GM12878 (cell line): ENCODE measurements around the gene TSNAX. TPM values are rescaled to one million over a fixed set of nuclear protein-coding genes. Genes with fewer than 3 reads are reported as not detected.

ENCODE experiments used
- ATAC-seq: fragments of 200-7000 bp; cut with Tn5 transposase; 3 replicates; pipeline ENCODE4 v1.9.1; 2020; ENCODE audit warnings: mild to moderate bottlenecking, moderate library complexity
- BruUV-seq: library from RNA; stranded (reverse); fragments of 400-500 nt; replicated peaks from 2 replicates; lab custom pipeline; 2021; lab: Mats Ljungman, UMichigan
- CTCF ChIA-PET: fragments of 300-600 bp; sonication (Branson Sonifier 250); formaldehyde crosslinking; extraction: SDS; loops from one replicate; lab custom pipeline; 2021; ENCODE audit warnings: inconsistent platforms; lab: Yijun Ruan, JAX
- POLR2A ChIA-PET: fragments of 350-600 bp; formaldehyde crosslinking; extraction: SDS; loops from one replicate; lab custom pipeline; 2021; ENCODE audit warnings: inconsistent platforms; lab: Charles Lee
- RAD21 ChIA-PET: fragments of 300-600 bp; sonication (Branson Sonifier 250); formaldehyde crosslinking; loops from one replicate; lab custom pipeline; 2023; ENCODE audit warnings: antibody characterized with exemption; ENCODE audit not compliant: unreplicated experiment; lab: Charles Lee
- SMC1A ChIA-PET: fragments of 300-600 bp; sonication (Branson Sonifier 250); formaldehyde crosslinking; loops from one replicate; lab custom pipeline; 2023; ENCODE audit not compliant: unreplicated experiment, uncharacterized antibody; lab: Charles Lee
- DNase-seq: peaks from one replicate; pipeline ENCODE4 v3.0.0-alpha.2; 2011; ENCODE audit warnings: low read depth, low spot score
- FAIRE-seq: peaks from 3 replicates; lab custom pipeline; 2011; peaks lifted over from hg19 to GRCh38; lab: Jason Lieb, UNC
- H2AFZ ChIP-seq: 2 replicates; pipeline ENCODE4 v1.6.0; 2011; ENCODE audit warnings: low read depth, low read length, control low read depth; ENCODE audit not compliant: control insufficient read depth
- H3K27ac ChIP-seq: 2 replicates; pipeline ENCODE4 v1.5.1; 2011; ENCODE audit warnings: control low read depth; ENCODE audit not compliant: control insufficient read depth, insufficient read depth
- H3K27me3 ChIP-seq, 2 experiments: replicated peaks in 1 of 2; 2 replicates each; pipeline versions ENCODE4 v1.6.0 to v1.6.1; 2011; ENCODE audit warnings: low read length in 1 of 2; ENCODE audit not compliant: control insufficient read depth in 2 of 2, insufficient read depth in 2 of 2
- H3K36me3 ChIP-seq, 2 experiments: 2 replicates each; pipeline ENCODE4 v1.5.1; 2011; ENCODE audit warnings: low read length in 1 of 2; ENCODE audit not compliant: control insufficient read depth in 2 of 2, insufficient read depth in 2 of 2
- H3K4me1 ChIP-seq: 2 replicates; pipeline ENCODE4 v1.6.1; 2011; ENCODE audit warnings: mild to moderate bottlenecking, low read length, moderate library complexity, mixed read lengths; ENCODE audit not compliant: control insufficient read depth, insufficient read depth
- H3K4me2 ChIP-seq: 2 replicates; pipeline ENCODE4 v1.6.0; 2011; ENCODE audit warnings: control low read depth; ENCODE audit not compliant: control insufficient read depth, insufficient read depth
- H3K4me3 ChIP-seq: fragments of 200-600 bp; sonication (generic); 2 replicates; pipeline ENCODE4 v1.5.1; 2016
- H3K79me2 ChIP-seq: 2 replicates; pipeline ENCODE4 v1.6.0; 2011; ENCODE audit warnings: low read length; ENCODE audit not compliant: control insufficient read depth, insufficient read depth
- H3K9ac ChIP-seq: 2 replicates; pipeline ENCODE4 v1.8.0; 2011; ENCODE audit warnings: low read length, control low read depth, mixed read lengths; ENCODE audit not compliant: control insufficient read depth, insufficient read depth
- H3K9me3 ChIP-seq: replicated peaks from 3 replicates; pipeline ENCODE4 v1.5.1; 2011; ENCODE audit warnings: mild to moderate bottlenecking, low read length; ENCODE audit not compliant: control insufficient read depth, insufficient read depth
- H4K20me1 ChIP-seq: 2 replicates; pipeline ENCODE4 v1.6.0; 2011; ENCODE audit not compliant: control insufficient read depth, insufficient read depth
- BHLHE40 ChIP-seq, 2 experiments: fragments of 450-650 bp in 1 of 2; IDR thresholded peaks; 2 replicates each; pipeline ENCODE4 v1.6.1; 2011 to 2017; ENCODE audit warnings: low read depth in 2 of 2, borderline replicate concordance in 1 of 2, improper control_type of control experiment in 1 of 2, low read length in 1 of 2, mild to moderate bottlenecking in 1 of 2
- MEF2A ChIP-seq: IDR thresholded peaks from 2 replicates; pipeline ENCODE4 v1.6.1; 2011; ENCODE audit warnings: low read depth, mild to moderate bottlenecking, low read length, moderate library complexity; ENCODE audit not compliant: insufficient read depth
- MEF2B ChIP-seq: fragments of 450-650 bp; IDR thresholded peaks from 2 replicates; pipeline ENCODE4 v1.6.1; 2018; ENCODE audit warnings: mild to moderate bottlenecking, moderate library complexity; ENCODE audit not compliant: partially characterized antibody, poor library complexity, severe bottlenecking
- MTA2 ChIP-seq: fragments of 450-650 bp; IDR thresholded peaks from 2 replicates; pipeline ENCODE4 v1.6.1; 2016; ENCODE audit warnings: low read depth, mild to moderate bottlenecking, moderate library complexity
- MYB ChIP-seq: fragments of 150-350 bp; IDR thresholded peaks from 2 replicates; pipeline ENCODE4 v1.6.1; 2014; ENCODE audit warnings: mild to moderate bottlenecking, low read depth, low read length, borderline replicate concordance
- MYC ChIP-seq: IDR thresholded peaks from 2 replicates; pipeline ENCODE4 v1.6.1; 2011; ENCODE audit warnings: mild to moderate bottlenecking, low read length, moderate library complexity, inconsistent platforms; ENCODE audit not compliant: insufficient read depth, insufficient replicate concordance, insufficient read length, severe bottlenecking
- POU2F2 ChIP-seq: IDR thresholded peaks from 3 replicates; pipeline ENCODE4 v1.6.1; 2011; ENCODE audit warnings: low read depth, mild to moderate bottlenecking, low read length, borderline replicate concordance
- RBBP5 ChIP-seq: fragments of 200-600 bp; sonication (generic); conservative IDR thresholded peaks from 2 replicates; pipeline ENCODE4 v1.6.1; 2016
- SMARCA5 ChIP-seq: fragments of 450-650 bp; IDR thresholded peaks from 2 replicates; pipeline ENCODE4 v1.6.1; 2017; ENCODE audit warnings: mild to moderate bottlenecking
- SREBF2 ChIP-seq: IDR thresholded peaks from 2 replicates; pipeline ENCODE4 v1.6.1; 2012; ENCODE audit warnings: mild to moderate bottlenecking, low read length
- TAF1 ChIP-seq: IDR thresholded peaks from 2 replicates; pipeline ENCODE4 v1.6.1; 2011; ENCODE audit warnings: mild to moderate bottlenecking, low read depth, low read length, borderline replicate concordance
- ZNF217 ChIP-seq: fragments of 450-650 bp; IDR thresholded peaks from 2 replicates; pipeline ENCODE4 v1.6.1; 2017; ENCODE audit warnings: antibody characterized with exemption, mild to moderate bottlenecking
- ZNF24 ChIP-seq: fragments of 450-650 bp; IDR thresholded peaks from 2 replicates; pipeline ENCODE4 v1.6.1; 2017; ENCODE audit warnings: antibody characterized with exemption, mild to moderate bottlenecking
- WGBS: methylation state at CpG from one replicate; pipeline ENCODE4 v1.1.6; 2016; ENCODE audit warnings: low lambda C conversion rate; ENCODE audit not compliant: insufficient replicate concordance, insufficient coverage; ENCODE audit errors: missing lambda C conversion rate; 5-methylcytosine and 5-hydroxymethylcytosine counted together
- in situ Hi-C: fragments of 300-500 bp; cut with MboI; formaldehyde crosslinking; loops from 9 replicates; pipeline ENCODE4 v1.14.3; 2018; ENCODE audit warnings: mixed read lengths
- intact Hi-C: fragments of 100-400 bp; cut with micrococcal nuclease; formaldehyde crosslinking; loops from one replicate; pipeline ENCODE4 v1.14.2; 2022; ENCODE audit not compliant: unreplicated experiment
- polyA plus RNA-seq, 11 experiments: library from polyadenylated mRNA; depleted of rRNA in 4 of 11; unstranded in 6 of 11; stranded (reverse) in 5 of 11; fragments of >200 nt; fragmentation: Nextera tagmentation in 4 of 11; fragmentation: Illumina TruSeq in 1 of 11; extraction: Ambion mirVana in 4 of 11; extraction: Trizol in 1 of 11; gene quantifications; 1 replicate in 1 of 11; 2 replicates in 10 of 11; pipeline versions ENCODE4 v1.2.1 to v1.2.3, GENCODE V29; 2011 to 2016; ENCODE audit warnings: inconsistent platforms in 2 of 11, missing spikeins in 2 of 11, low read depth in 1 of 11
- total RNA-seq, 4 experiments: library from RNA; depleted of rRNA in 3 of 4; stranded (reverse); fragments of >200 nt in 3 of 4; fragmentation: Illumina TruSeq in 1 of 4; extraction: Trizol in 1 of 4; gene quantifications; 2 replicates each; pipeline versions ENCODE4 v1.2.1 to v1.2.3, GENCODE V29; 2013 to 2021
- TF ChIP-seq, protein P1 (sequence below), 3 experiments: IDR thresholded peaks in 2 of 3; conservative IDR thresholded peaks in 1 of 3; 2 replicates each; pipeline ENCODE4 v1.5.1; 2011; ENCODE audit warnings: low read depth in 3 of 3, low read length in 3 of 3, mild to moderate bottlenecking in 3 of 3, control low read depth in 2 of 3, moderate library complexity in 2 of 3, inconsistent platforms in 1 of 3, mixed read lengths in 1 of 3; ENCODE audit not compliant: control insufficient read depth in 2 of 3, insufficient read depth in 1 of 3; ENCODE audit errors: extremely low read depth in 1 of 3
- TF ChIP-seq, protein P2 (sequence below): fragments of 450-650 bp; IDR thresholded peaks from 2 replicates; pipeline ENCODE4 v1.6.1; 2017; ENCODE audit warnings: low read depth, mild to moderate bottlenecking, moderate library complexity
- TF ChIP-seq, protein P3 (sequence below): IDR thresholded peaks from 2 replicates; pipeline ENCODE4 v1.6.1; 2011; ENCODE audit warnings: low read depth, low read length, improper control_type of control experiment, borderline replicate concordance

The TSNAX gene
- total and polyA plus RNA-seq, 10 of the 15 experiments (the other 5 are each of a cell fraction or from before 2014, with no cell fraction given) = 24.8 to 49.7 (median 35.6) TPM

DNA sequence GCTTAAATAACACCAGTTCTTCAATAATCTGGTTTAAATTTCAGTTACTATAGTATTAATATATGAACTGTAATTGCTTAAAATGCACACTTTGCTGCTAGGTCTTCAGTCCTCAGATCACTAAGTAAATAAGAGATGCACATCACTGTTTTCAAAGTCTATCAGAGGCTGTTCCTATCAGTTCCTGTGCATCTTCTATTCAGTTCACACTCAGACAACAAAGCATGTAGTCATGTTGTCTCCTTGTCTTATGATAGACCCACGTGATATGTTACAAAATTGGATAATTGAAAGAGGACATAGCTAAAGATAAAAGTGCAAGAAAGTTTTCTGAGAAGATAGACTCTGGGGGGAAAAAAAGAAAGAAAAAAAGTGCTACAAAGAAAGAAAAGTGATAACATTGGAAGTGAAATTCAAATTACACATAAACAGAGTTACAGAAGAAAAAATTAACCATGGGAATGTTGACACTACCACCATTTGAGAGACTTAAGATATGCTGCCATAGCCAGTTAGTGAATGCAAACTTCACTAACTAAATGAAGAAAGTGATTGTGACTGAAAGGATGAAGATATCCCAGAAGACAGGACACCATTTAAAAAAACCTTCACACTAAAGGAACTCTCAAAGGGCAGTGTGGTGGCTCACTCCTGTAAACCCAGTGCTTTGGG is 33.9 kb upstream of the TSNAX start (continued):
- TF ChIP-seq, protein P1, sequence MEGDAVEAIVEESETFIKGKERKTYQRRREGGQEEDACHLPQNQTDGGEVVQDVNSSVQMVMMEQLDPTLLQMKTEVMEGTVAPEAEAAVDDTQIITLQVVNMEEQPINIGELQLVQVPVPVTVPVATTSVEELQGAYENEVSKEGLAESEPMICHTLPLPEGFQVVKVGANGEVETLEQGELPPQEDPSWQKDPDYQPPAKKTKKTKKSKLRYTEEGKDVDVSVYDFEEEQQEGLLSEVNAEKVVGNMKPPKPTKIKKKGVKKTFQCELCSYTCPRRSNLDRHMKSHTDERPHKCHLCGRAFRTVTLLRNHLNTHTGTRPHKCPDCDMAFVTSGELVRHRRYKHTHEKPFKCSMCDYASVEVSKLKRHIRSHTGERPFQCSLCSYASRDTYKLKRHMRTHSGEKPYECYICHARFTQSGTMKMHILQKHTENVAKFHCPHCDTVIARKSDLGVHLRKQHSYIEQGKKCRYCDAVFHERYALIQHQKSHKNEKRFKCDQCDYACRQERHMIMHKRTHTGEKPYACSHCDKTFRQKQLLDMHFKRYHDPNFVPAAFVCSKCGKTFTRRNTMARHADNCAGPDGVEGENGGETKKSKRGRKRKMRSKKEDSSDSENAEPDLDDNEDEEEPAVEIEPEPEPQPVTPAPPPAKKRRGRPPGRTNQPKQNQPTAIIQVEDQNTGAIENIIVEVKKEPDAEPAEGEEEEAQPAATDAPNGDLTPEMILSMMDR (IDR thresholded peaks at IDR 0.05 in 2 of 3, conservative IDR thresholded peaks at IDR 0.05 in 1 of 3; ENCODE audit: control insufficient read depth in 2 of 3, extremely low read depth in 1 of 3, insufficient read depth in 1 of 3, low read depth in 3 of 3, low read length in 3 of 3) = no peak
- TF ChIP-seq SREBF2 = no peak
- TF ChIP-seq, protein P2, sequence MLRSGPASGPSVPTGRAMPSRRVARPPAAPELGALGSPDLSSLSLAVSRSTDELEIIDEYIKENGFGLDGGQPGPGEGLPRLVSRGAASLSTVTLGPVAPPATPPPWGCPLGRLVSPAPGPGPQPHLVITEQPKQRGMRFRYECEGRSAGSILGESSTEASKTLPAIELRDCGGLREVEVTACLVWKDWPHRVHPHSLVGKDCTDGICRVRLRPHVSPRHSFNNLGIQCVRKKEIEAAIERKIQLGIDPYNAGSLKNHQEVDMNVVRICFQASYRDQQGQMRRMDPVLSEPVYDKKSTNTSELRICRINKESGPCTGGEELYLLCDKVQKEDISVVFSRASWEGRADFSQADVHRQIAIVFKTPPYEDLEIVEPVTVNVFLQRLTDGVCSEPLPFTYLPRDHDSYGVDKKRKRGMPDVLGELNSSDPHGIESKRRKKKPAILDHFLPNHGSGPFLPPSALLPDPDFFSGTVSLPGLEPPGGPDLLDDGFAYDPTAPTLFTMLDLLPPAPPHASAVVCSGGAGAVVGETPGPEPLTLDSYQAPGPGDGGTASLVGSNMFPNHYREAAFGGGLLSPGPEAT = no peak
- TF ChIP-seq, all 136 proteins: peak for 0

DNA sequence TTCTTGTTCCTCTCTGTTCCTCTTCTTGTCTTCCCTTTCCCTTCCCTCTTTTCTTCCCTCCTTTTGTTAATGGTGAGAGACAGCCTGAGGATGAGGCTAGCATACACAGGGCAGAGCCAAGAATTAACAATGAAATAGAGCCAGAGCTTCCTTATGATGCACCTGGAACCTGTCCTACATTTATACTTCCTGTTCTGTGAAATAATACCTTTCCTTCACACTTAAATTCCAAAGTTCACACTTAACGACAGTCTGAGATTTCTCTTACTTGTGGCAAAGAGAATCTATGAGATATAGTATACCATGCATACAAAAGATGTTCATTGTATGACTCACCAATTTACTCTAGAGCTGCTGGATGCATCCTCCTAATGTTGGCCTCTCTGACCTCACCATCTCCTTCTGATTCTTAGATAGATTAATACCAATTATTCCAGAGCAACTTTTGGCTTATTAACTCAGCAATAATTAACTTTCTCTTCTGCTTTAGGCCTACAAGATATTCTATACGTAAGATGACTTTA is 30.8 kb upstream of the TSNAX start:
- ATAC-seq = no peak
- 66% methylated on average over 2 of the region's 2 CpGs for WGBS

More for the DNA sequence above, 30.8 kb upstream of the TSNAX start:
- H3K9me3 ChIP-seq = peaks cover 19% of the 10 kb centered on the region
- POLR2A ChIA-PET = interaction anchor here (0.6 kb wide), 1 partner anchor 147 kb away, joined by 6 read pairs; no protein-coding TSS in a partner anchor
- no peak overlapping the region for H2AFZ ChIP-seq
- CTCF ChIA-PET = no interaction called here
- no peak overlapping the region for H3K4me3 ChIP-seq
- RAD21 ChIA-PET = no interaction called here
- FAIRE-seq = no peak
- in situ Hi-C loops = no loop called here
- no peak overlapping the region for H3K27ac ChIP-seq
- H3K79me2 ChIP-seq = no peaks in the 10 kb centered on the region
- SMC1A ChIA-PET = interaction anchor here (1.0 kb wide), 1 partner anchor 9 kb away, joined by 3 read pairs; no protein-coding TSS in a partner anchor
- no peaks in the 10 kb centered on the region for H3K36me3 ChIP-seq
- no peak overlapping the region for H3K4me2 ChIP-seq
- H4K20me1 ChIP-seq = no peaks in the 10 kb centered on the region
- no peak for DNase-seq
- no TSS peak for BruUV-seq
- TF ChIP-seq MTA2 = no peak
- TF ChIP-seq POU2F2 = no peak
- TF ChIP-seq MEF2B = no peak
- no peak for TF ChIP-seq SMARCA5
- TF ChIP-seq, protein P3, sequence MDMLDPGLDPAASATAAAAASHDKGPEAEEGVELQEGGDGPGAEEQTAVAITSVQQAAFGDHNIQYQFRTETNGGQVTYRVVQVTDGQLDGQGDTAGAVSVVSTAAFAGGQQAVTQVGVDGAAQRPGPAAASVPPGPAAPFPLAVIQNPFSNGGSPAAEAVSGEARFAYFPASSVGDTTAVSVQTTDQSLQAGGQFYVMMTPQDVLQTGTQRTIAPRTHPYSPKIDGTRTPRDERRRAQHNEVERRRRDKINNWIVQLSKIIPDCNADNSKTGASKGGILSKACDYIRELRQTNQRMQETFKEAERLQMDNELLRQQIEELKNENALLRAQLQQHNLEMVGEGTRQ = no peak
- no peak for TF ChIP-seq MYB
- no peak for TF ChIP-seq MYC
- TF ChIP-seq ZNF217 = no peak
- TF ChIP-seq MEF2A = no peak
- no peak for TF ChIP-seq RBBP5
- no peak for TF ChIP-seq BHLHE40 (IDR thresholded peaks at IDR 0.05; ENCODE audit: borderline replicate concordance in 1 of 2, low read depth in 2 of 2, low read length in 1 of 2)
- TF ChIP-seq ZNF24 = no peak
- TF ChIP-seq TAF1 = no peak
- H3K27me3 ChIP-seq = no peaks in the 10 kb centered on the region
- no peaks in the 10 kb centered on the region for H3K4me1 ChIP-seq
- no peak overlapping the region for H3K9ac ChIP-seq
- intact Hi-C loops = no loop called here
